ENCODE data around the gene IL23A.

- TF ChIP-seq POLR2AphosphoS5 (IDR thresholded peaks at IDR 0.05; ENCODE audit: low read depth) (no peak), CTCF (IDR thresholded peaks at IDR 0.05; ENCODE audit: insufficient read depth, low read length) (no peak)
- TF ChIP-seq, protein P1, sequence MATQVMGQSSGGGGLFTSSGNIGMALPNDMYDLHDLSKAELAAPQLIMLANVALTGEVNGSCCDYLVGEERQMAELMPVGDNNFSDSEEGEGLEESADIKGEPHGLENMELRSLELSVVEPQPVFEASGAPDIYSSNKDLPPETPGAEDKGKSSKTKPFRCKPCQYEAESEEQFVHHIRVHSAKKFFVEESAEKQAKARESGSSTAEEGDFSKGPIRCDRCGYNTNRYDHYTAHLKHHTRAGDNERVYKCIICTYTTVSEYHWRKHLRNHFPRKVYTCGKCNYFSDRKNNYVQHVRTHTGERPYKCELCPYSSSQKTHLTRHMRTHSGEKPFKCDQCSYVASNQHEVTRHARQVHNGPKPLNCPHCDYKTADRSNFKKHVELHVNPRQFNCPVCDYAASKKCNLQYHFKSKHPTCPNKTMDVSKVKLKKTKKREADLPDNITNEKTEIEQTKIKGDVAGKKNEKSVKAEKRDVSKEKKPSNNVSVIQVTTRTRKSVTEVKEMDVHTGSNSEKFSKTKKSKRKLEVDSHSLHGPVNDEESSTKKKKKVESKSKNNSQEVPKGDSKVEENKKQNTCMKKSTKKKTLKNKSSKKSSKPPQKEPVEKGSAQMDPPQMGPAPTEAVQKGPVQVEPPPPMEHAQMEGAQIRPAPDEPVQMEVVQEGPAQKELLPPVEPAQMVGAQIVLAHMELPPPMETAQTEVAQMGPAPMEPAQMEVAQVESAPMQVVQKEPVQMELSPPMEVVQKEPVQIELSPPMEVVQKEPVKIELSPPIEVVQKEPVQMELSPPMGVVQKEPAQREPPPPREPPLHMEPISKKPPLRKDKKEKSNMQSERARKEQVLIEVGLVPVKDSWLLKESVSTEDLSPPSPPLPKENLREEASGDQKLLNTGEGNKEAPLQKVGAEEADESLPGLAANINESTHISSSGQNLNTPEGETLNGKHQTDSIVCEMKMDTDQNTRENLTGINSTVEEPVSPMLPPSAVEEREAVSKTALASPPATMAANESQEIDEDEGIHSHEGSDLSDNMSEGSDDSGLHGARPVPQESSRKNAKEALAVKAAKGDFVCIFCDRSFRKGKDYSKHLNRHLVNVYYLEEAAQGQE (IDR thresholded peaks at IDR 0.05; ENCODE audit: insufficient replicate concordance, low read depth) = no peak
Measured at GRCh38 chr12:56308714-56309113, 30.0 kb upstream of the IL23A start.

Data from HL-60 (cell line).